HepG2 (cell line): ENCODE results near the gene BAIAP3. TPM values are rescaled to one million over a fixed set of nuclear protein-coding genes. Genes with fewer than 3 reads are reported as not detected.

Experiments used
- CAMTA2 ChIP-seq: sonication (generic); formaldehyde crosslinking; IDR thresholded peaks from 2 replicates; pipeline ENCODE4 v1.4.0; 2020; ENCODE audit warnings: mild to moderate bottlenecking, missing genetic modification reagents, borderline replicate concordance
- CENPT ChIP-seq: sonication (generic); formaldehyde crosslinking; IDR thresholded peaks from 2 replicates; pipeline ENCODE4 v1.8.0; 2022; ENCODE audit warnings: low read depth, mild to moderate bottlenecking, moderate library complexity, missing genetic modification reagents
- HDAC6 ChIP-seq: fragments of 200-600 bp; sonication (generic); IDR thresholded peaks from 2 replicates; pipeline ENCODE4 v1.7.0; 2017; ENCODE audit warnings: mild to moderate bottlenecking, antibody characterized with exemption, low read length, low read depth
- PAXIP1 ChIP-seq: sonication (generic); formaldehyde crosslinking; conservative IDR thresholded peaks from 2 replicates; pipeline ENCODE4 v1.4.0; 2020; ENCODE audit warnings: mild to moderate bottlenecking, missing genetic modification reagents, moderate library complexity
- POLR2G ChIP-seq: fragments of 200-400 bp; formaldehyde crosslinking; IDR thresholded peaks from 2 replicates; pipeline ENCODE4 v1.6.1; 2018; ENCODE audit warnings: mild to moderate bottlenecking, low read depth, low read length, moderate library complexity
- SRSF4 ChIP-seq: fragments of 200-400 bp; formaldehyde crosslinking; IDR thresholded peaks from one replicate; pipeline ENCODE4 v1.6.1; 2018; ENCODE audit warnings: mild to moderate bottlenecking, low read depth, low read length, moderate library complexity; ENCODE audit not compliant: poor library complexity, severe bottlenecking
- ZFX ChIP-seq: sonication (generic); formaldehyde crosslinking; IDR thresholded peaks from 2 replicates; pipeline ENCODE4 v1.4.0; 2020; ENCODE audit warnings: mild to moderate bottlenecking, low read depth, missing genetic modification reagents, moderate library complexity
- ZNF225 ChIP-seq: sonication (generic); formaldehyde crosslinking; IDR thresholded peaks from 2 replicates; pipeline ENCODE4 v1.4.0; 2020; ENCODE audit warnings: mild to moderate bottlenecking, missing genetic modification reagents
- ZNF354B ChIP-seq: sonication (generic); formaldehyde crosslinking; IDR thresholded peaks from 2 replicates; pipeline ENCODE4 v1.8.0; 2022; ENCODE audit warnings: mild to moderate bottlenecking, missing genetic modification reagents
- ZNF777 ChIP-seq: sonication (generic); formaldehyde crosslinking; IDR thresholded peaks from 2 replicates; pipeline ENCODE4 v1.4.0; 2020; ENCODE audit warnings: missing genetic modification reagents
- ZNF782 ChIP-seq: sonication (generic); formaldehyde crosslinking; IDR thresholded peaks from 2 replicates; pipeline ENCODE4 v1.4.0; 2020; ENCODE audit warnings: missing genetic modification reagents, mild to moderate bottlenecking, borderline replicate concordance
- ZSCAN30 ChIP-seq: sonication (generic); formaldehyde crosslinking; IDR thresholded peaks from 2 replicates; pipeline ENCODE4 v1.5.0; 2020; ENCODE audit warnings: mild to moderate bottlenecking, missing genetic modification reagents
- polyA plus RNA-seq, 8 experiments: library from polyadenylated mRNA; depleted of rRNA in 3 of 8; stranded (reverse) in 7 of 8; unstranded in 1 of 8; fragments of >200 nt; fragmentation: Illumina TruSeq in 4 of 8; extraction: Trizol in 4 of 8; gene quantifications; 2 replicates each; pipeline versions ENCODE4 v1.2.1 to v1.2.3, GENCODE V29; 2011 to 2016; ENCODE audit warnings: low read depth in 4 of 8, missing spikeins in 1 of 8, mixed read lengths in 1 of 8; ENCODE audit not compliant: insufficient read depth in 1 of 8
- total RNA-seq, 5 experiments: library from RNA; depleted of rRNA; stranded (reverse); fragments of >200 nt; fragmentation: Illumina TruSeq; extraction: Trizol; gene quantifications; 2 replicates each; pipeline ENCODE4 v1.2.3, GENCODE V29; 2016; ENCODE audit warnings: low read depth in 1 of 5

BAIAP3 gene
- total and polyA plus RNA-seq, 2 of the 13 experiments (the other 11 are each of a cell fraction or from before 2014, with no cell fraction given), result 3.2 to 5.7 TPM

GRCh38 chr16:1343428-1344242 is 10.2 kb downstream of the BAIAP3 start (continued):
- TF ChIP-seq ZNF354B (CRISPR knock-in tag) (0 out of 2 replicates have a peak, but pooled peaks have one; percentile 73), POLR2G (peak; percentile 46; the same call in 1 of the 2 replicates), ZFX (CRISPR knock-in tag) (peak; percentile 35; the same call in 1 of the 2 replicates), PAXIP1 (CRISPR knock-in tag) (0 out of 2 replicates have a peak, but pooled peaks have one; percentile 16), ZNF782 (CRISPR knock-in tag) (no peak), CENPT (CRISPR knock-in tag) (no peak), CAMTA2 (CRISPR knock-in tag) (0 out of 2 replicates have a peak, but pooled peaks have one; percentile 33), SRSF4 (no peak), HDAC6 (no peak), ZNF777 (CRISPR knock-in tag) (peak; percentile 45; the same call in 1 of the 2 replicates), ZNF225 (CRISPR knock-in tag) (no peak), ZSCAN30 (CRISPR knock-in tag) (no peak)
